Small intestine (tissue), 16 donors: Measurements from ENCODE around the gene CCDC178. TPM values are rescaled to one million over a fixed set of nuclear protein-coding genes. Genes with fewer than 3 reads are reported as not detected.

Experiments
- DNase-seq, 2 donors: peaks; one replicate each; pipeline versions ENCODE4 v3.0.0 to v3.0.0-alpha.2; 2013
- FAIRE-seq: peaks from 2 replicates; lab custom pipeline; 2012; peaks lifted over from hg19 to GRCh38; lab: Jason Lieb, UNC
- H3K27ac ChIP-seq, 3 donors: one replicate each; pipeline ENCODE4 v1.5.1; 2013; ENCODE audit warnings: low read length in 2 of 3, mild to moderate bottlenecking in 2 of 3, control low read depth in 1 of 3, inconsistent platforms in 1 of 3, low read depth in 1 of 3, moderate library complexity in 1 of 3
- H3K27me3 ChIP-seq, 3 donors: one replicate each; pipeline ENCODE4 v1.6.1; 2013; ENCODE audit warnings: low read length in 3 of 3, inconsistent platforms in 1 of 3; ENCODE audit not compliant: control insufficient read depth in 3 of 3, insufficient read depth in 3 of 3
- H3K36me3 ChIP-seq, 3 donors: one replicate each; pipeline ENCODE4 v1.6.1; 2013; ENCODE audit warnings: low read length in 3 of 3, inconsistent platforms in 1 of 3, low read depth in 1 of 3, mild to moderate bottlenecking in 1 of 3, moderate library complexity in 1 of 3; ENCODE audit not compliant: control insufficient read depth in 3 of 3, insufficient read depth in 2 of 3
- H3K4me1 ChIP-seq, 3 donors: one replicate each; pipeline ENCODE4 v1.6.1; 2013; ENCODE audit warnings: low read length in 2 of 3, inconsistent platforms in 1 of 3, low read depth in 1 of 3, mild to moderate bottlenecking in 1 of 3, moderate library complexity in 1 of 3; ENCODE audit not compliant: control insufficient read depth in 3 of 3, insufficient read depth in 2 of 3
- H3K4me3 ChIP-seq, 3 donors: one replicate each; pipeline ENCODE4 v1.5.1; 2013; ENCODE audit warnings: low read length in 3 of 3, control low read depth in 1 of 3, inconsistent platforms in 1 of 3, low read depth in 1 of 3, mild to moderate bottlenecking in 1 of 3, moderate library complexity in 1 of 3
- H3K9me3 ChIP-seq, 2 donors: one replicate each; pipeline ENCODE4 v1.6.1; 2013; ENCODE audit warnings: low read depth in 1 of 2, low read length in 1 of 2; ENCODE audit not compliant: control insufficient read depth in 2 of 2, insufficient read depth in 1 of 2
- WGBS, 3 donors: extraction: QIAGEN DNeasy Blood & Tissue Kit; methylation state at CpG; one replicate each; pipeline ENCODE4 v1.1.7; 2013; 5-methylcytosine and 5-hydroxymethylcytosine counted together
- long read RNA-seq, 10 donors: transcript quantifications; one replicate each; lab custom pipeline, GENCODE V29; 2026
- polyA plus RNA-seq, 4 donors: library from polyadenylated mRNA; stranded (reverse) in 3 of 4; unstranded in 1 of 4; fragments of 200-250 nt in 3 of 4; fragments of 120-200 nt in 1 of 4; gene quantifications; one replicate each; pipeline versions ENCODE4 v1.2.1 to v1.2.3, GENCODE V29; 2013
- donor health status: healthy with polysubstance abuse.
- donor health status: control.
- donor health status: control.
- donor health status: Bipolar disorder and iron deficiency.
- donor health status: healthy.

CCDC178 gene
- under 1 TPM in 2 of 4 donors, not detected in 2; 0.45 to 0.52 TPM for polyA plus RNA-seq
- long read RNA-seq, donor 1: 0 reads
- long read RNA-seq, donor 2: 0 reads
- long read RNA-seq, donor 3: 0 reads
- long read RNA-seq, donor 4: 0 reads
- long read RNA-seq, donor 5: 0 reads
- long read RNA-seq, donor 6: 0 reads
- long read RNA-seq, donor 7: 0 reads
- long read RNA-seq, donor 8: 0 reads
- long read RNA-seq, donor 9: 0 reads
- long read RNA-seq, donor 10: 0 reads

GRCh38 chr18:33440060-33441043 is at the start of gene CCDC178:
CCDC178 (minus strand) TSS chr18:33440721; CDS start chr18:33412088, 28,633 bp downstream.
- no peak within 1 kb of the TSS for H3K27ac ChIP-seq

GRCh38 chr18:33483908-33484307 is 43.4 kb upstream of the CCDC178 start:
- Histone ChIP-seq H3K36me3 (no peaks in the 10 kb centered on the region), H3K4me1 (no peaks in the 10 kb centered on the region), H3K4me3 (no peak overlapping the region), H3K27me3 (peaks cover 0 to 2% (median 0%) of the 10 kb centered on the region in 3 donors), H3K27ac (no peak overlapping the region), H3K9me3 (no peaks in the 10 kb centered on the region)
- DNase-seq (no peak), FAIRE-seq (peak; percentile 87)
- 82 to 90% (median 86%) methylated on average over 1 of the region's 1 CpG for WGBS, 3 donors

More at GRCh38 chr18:33440060-33441043, at the start of gene CCDC178:
- Histone ChIP-seq H3K4me1 (peaks cover 0 to 5% (median 0%) of the 10 kb centered on the region in 3 donors), H3K27me3 (peaks cover 0 to 5% (median 0%) of the 10 kb centered on the region in 3 donors), H3K9me3 (no peaks in the 10 kb centered on the region), H3K4me3 (peak within 1 kb of the TSS in 2 of 3 donors; percentile 23 to 24), H3K36me3 (no peaks in the 10 kb centered on the region)
- DNase-seq (peak; percentile 38 to 55), FAIRE-seq (no peak)
- 2 to 6% (median 3%) methylated on average over 44 to 77 of the region's 77 CpGs for WGBS, 3 donors

GRCh38 chr18:33472509-33472908 is 32.0 kb upstream of the CCDC178 start:
- H3K9me3 ChIP-seq: no peaks in the 10 kb centered on the region
- no peak overlapping the region for H3K27ac ChIP-seq
- no peaks in the 10 kb centered on the region for H3K36me3 ChIP-seq
- FAIRE-seq (no peak), DNase-seq (no peak)
- WGBS, 3 donors: 43 to 55% (median 48%) methylated on average over 3 of the region's 3 CpGs
- H3K4me1 ChIP-seq: no peaks in the 10 kb centered on the region
- H3K4me3 ChIP-seq: no peak overlapping the region
- no peaks in the 10 kb centered on the region for H3K27me3 ChIP-seq

GRCh38 chr18:33470216-33470615 is 29.7 kb upstream of the CCDC178 start:
- WGBS, 3 donors: 85 to 90% (median 87%) methylated on average over 2 of the region's 2 CpGs
- H3K27ac ChIP-seq: no peak overlapping the region
- H3K36me3 ChIP-seq: no peaks in the 10 kb centered on the region
- no peaks in the 10 kb centered on the region for H3K27me3 ChIP-seq
- no peaks in the 10 kb centered on the region for H3K9me3 ChIP-seq
- FAIRE-seq (no peak), DNase-seq (no peak)
- H3K4me3 ChIP-seq: no peak overlapping the region
- H3K4me1 ChIP-seq: no peaks in the 10 kb centered on the region

- Histone ChIP-seq H3K27me3 (no peaks in the 10 kb centered on the region), H3K27ac (no peak overlapping the region), H3K4me3 (no peak overlapping the region), H3K9me3 (no peaks in the 10 kb centered on the region), H3K36me3 (no peaks in the 10 kb centered on the region), H3K4me1 (no peaks in the 10 kb centered on the region)
- no peak for DNase-seq
- WGBS, 3 donors: 80 to 91% (median 85%) methylated on average over 3 of the region's 3 CpGs
- FAIRE-seq: no peak
These were observed 29.2 kb upstream of the CCDC178 start for GRCh38 chr18:33469699-33470098.

GRCh38 chr18:33467531-33467930 is 27.0 kb upstream of the CCDC178 start:
- WGBS, 3 donors: 68 to 79% (median 76%) methylated on average over 1 of the region's 1 CpG
- H3K27me3 ChIP-seq: no peaks in the 10 kb centered on the region
- H3K27ac ChIP-seq: no peak overlapping the region
- H3K4me1 ChIP-seq: no peaks in the 10 kb centered on the region
- DNase-seq (no peak), FAIRE-seq (no peak)
- no peaks in the 10 kb centered on the region for H3K36me3 ChIP-seq
- no peaks in the 10 kb centered on the region for H3K9me3 ChIP-seq
- H3K4me3 ChIP-seq: no peak overlapping the region

GRCh38 chr18:33466822-33467221 is 26.3 kb upstream of the CCDC178 start:
- no peaks in the 10 kb centered on the region for H3K9me3 ChIP-seq
- no peak for FAIRE-seq
- no peaks in the 10 kb centered on the region for H3K27me3 ChIP-seq
- H3K36me3 ChIP-seq: no peaks in the 10 kb centered on the region
- H3K4me3 ChIP-seq: no peak overlapping the region
- H3K27ac ChIP-seq: no peak overlapping the region
- DNase-seq: no peak
- H3K4me1 ChIP-seq: no peaks in the 10 kb centered on the region
- 84 to 92% (median 88%) methylated on average over 1 of the region's 1 CpG for WGBS, 3 donors

GRCh38 chr18:33460681-33461080 is 20.2 kb upstream of the CCDC178 start:
- DNase-seq (no peak), FAIRE-seq (no peak)
- Histone ChIP-seq H3K4me3 (no peak overlapping the region), H3K36me3 (no peaks in the 10 kb centered on the region), H3K4me1 (no peaks in the 10 kb centered on the region), H3K27me3 (no peaks in the 10 kb centered on the region), H3K27ac (no peak overlapping the region), H3K9me3 (no peaks in the 10 kb centered on the region)
- WGBS, 3 donors: 60 to 70% (median 64%) methylated on average over 1 of the region's 1 CpG
